ENCODE data around the gene KCNK6. TPM values are rescaled to one million over a fixed set of nuclear protein-coding genes. Genes with fewer than 3 reads are reported as not detected.

The KCNK6 gene
- total RNA-seq, 2 donors from 2014 or later: 6.5 to 10.8 TPM

DNA sequence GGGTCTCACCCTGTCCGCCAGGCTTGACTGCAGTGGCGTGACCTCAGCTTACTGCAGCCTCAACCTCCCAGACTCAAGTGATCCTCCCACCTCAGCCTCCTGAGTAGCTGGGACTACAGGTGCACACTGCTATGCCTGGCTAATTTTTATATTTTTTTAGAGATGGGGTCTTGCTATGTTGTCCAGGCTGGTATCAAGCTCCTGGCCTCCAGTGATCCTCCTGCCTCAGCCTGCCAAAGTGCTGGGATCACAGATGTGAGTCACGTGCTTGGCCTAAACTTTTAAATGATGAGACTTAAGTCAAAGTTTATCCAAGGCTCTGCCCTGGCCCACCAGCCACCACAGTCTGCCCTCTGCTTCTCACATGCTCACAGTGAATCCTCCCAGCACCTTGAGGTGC is 13.4 kb upstream of the KCNK6 start:
- Mint-ChIP-seq H3K4me3 (no peak overlapping the region), H3K27ac (no peak overlapping the region), H3K4me1 (peaks cover 5% of the 10 kb centered on the region), H3K27me3 (no peaks in the 10 kb centered on the region), H3K36me3 (ENCODE audit: low read depth) (peaks cover 5% of the 10 kb centered on the region)
- H3K9me3 ChIP-seq (ENCODE audit: control insufficient read depth, low read length, poor library complexity, severe bottlenecking): no peaks in the 10 kb centered on the region
- DNase-seq: no peak
- no peak for ATAC-seq

GRCh38 chr19:38307076-38307475 is 12.6 kb upstream of the KCNK6 start:
- Mint-ChIP-seq H3K4me3 (no peak overlapping the region), H3K27me3 (no peaks in the 10 kb centered on the region), H3K4me1 (peaks cover 5% of the 10 kb centered on the region), H3K36me3 (ENCODE audit: low read depth) (peaks cover 5% of the 10 kb centered on the region), H3K27ac (no peak overlapping the region)
- no peak for ATAC-seq
- no peak for DNase-seq
- H3K9me3 ChIP-seq (ENCODE audit: control insufficient read depth, low read length, poor library complexity, severe bottlenecking): no peaks in the 10 kb centered on the region

DNA sequence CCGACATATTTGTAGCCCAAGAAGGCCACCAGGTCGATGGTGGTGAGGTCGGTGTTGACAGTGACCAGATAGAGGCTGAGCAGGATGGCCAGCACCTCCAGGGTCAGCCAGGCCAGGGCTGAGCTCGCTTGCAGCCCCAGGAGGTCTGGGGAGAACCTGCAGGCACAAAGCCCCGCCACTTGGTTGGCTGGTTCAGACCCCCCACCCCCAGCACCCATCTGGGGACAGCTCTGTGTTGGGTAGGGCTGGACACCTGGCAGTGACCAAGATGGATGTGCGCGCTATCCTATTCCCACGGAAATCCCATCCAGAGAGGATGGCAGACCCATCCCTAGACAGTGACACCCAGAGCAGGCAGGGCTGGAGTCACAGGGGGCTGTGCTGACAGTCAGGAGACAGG is 12.0 kb upstream of the KCNK6 start:
- H3K4me3 Mint-ChIP-seq: no peak overlapping the region
- H3K4me1 Mint-ChIP-seq: peaks cover 5% of the 10 kb centered on the region
- ATAC-seq: no peak
- H3K27me3 Mint-ChIP-seq: no peaks in the 10 kb centered on the region
- H3K27ac Mint-ChIP-seq: no peak overlapping the region
- H3K36me3 Mint-ChIP-seq (ENCODE audit: low read depth): peaks cover 5% of the 10 kb centered on the region
- no peaks in the 10 kb centered on the region for H3K9me3 ChIP-seq (ENCODE audit: control insufficient read depth, low read length, poor library complexity, severe bottlenecking)
- no peak for DNase-seq

GRCh38 chr19:38308006-38308766 is 11.5 kb upstream of the KCNK6 start:
- no peaks in the 10 kb centered on the region for H3K9me3 ChIP-seq (ENCODE audit: control insufficient read depth, low read length, poor library complexity, severe bottlenecking)
- Mint-ChIP-seq H3K36me3 (ENCODE audit: low read depth) (peaks cover 5% of the 10 kb centered on the region), H3K4me3 (no peak overlapping the region), H3K4me1 (peaks cover 5% of the 10 kb centered on the region), H3K27ac (no peak overlapping the region), H3K27me3 (no peaks in the 10 kb centered on the region)
- ATAC-seq (no peak), DNase-seq (no peak)

- H3K9me3 ChIP-seq (ENCODE audit: control insufficient read depth, low read length, poor library complexity, severe bottlenecking): no peaks in the 10 kb centered on the region
- no peak for DNase-seq
- Mint-ChIP-seq H3K36me3 (ENCODE audit: low read depth) (peaks cover 5% of the 10 kb centered on the region), H3K27me3 (no peaks in the 10 kb centered on the region), H3K27ac (no peak overlapping the region), H3K4me1 (peaks cover 8% of the 10 kb centered on the region), H3K4me3 (no peak overlapping the region)
- ATAC-seq: no peak
Observed at GRCh38 chr19:38308926-38309614, 10.6 kb upstream of the KCNK6 start.

DNA sequence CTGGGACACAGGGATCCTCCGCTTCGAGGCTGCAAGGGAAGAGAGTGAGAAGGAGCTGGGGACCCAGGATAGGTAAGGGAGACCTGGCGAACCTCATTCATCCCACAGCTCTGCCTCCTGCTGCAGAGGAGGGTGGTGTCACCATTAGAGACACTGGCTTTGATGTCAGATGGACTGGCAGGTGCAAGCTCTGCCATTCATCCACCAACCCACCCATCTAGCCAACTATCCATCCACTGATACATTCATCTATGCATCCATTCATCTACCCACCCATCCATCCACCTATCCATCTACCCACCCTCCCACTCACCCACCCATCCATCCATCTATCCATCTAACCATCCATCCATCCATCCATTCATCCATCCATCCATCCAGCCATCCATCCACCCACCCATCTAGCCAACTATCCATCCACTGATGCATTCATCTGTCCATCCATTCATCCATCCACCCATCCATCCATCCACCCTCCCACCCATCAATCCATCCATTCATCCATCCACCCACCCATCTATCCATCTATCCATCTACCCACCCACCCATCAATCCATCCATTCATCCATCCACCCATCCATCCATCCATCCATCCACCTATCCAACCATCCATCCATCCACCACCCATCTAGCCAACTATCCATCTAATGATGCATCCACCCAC is 9.9 kb upstream of the KCNK6 start:
- ATAC-seq (no peak), DNase-seq (no peak)
- H3K27ac Mint-ChIP-seq: no peak overlapping the region
- H3K4me1 Mint-ChIP-seq: peaks cover 8% of the 10 kb centered on the region
- no peak overlapping the region for H3K4me3 Mint-ChIP-seq
- peaks cover 5% of the 10 kb centered on the region for H3K36me3 Mint-ChIP-seq (ENCODE audit: low read depth)
- no peaks in the 10 kb centered on the region for H3K9me3 ChIP-seq (ENCODE audit: control insufficient read depth, low read length, poor library complexity, severe bottlenecking)
- H3K27me3 Mint-ChIP-seq: no peaks in the 10 kb centered on the region

- H3K9me3 ChIP-seq (ENCODE audit: control insufficient read depth, low read length, poor library complexity, severe bottlenecking): no peaks in the 10 kb centered on the region
- DNase-seq (no peak), ATAC-seq (no peak)
- no peak overlapping the region for H3K4me3 Mint-ChIP-seq
- no peaks in the 10 kb centered on the region for H3K27me3 Mint-ChIP-seq
- peaks cover 10% of the 10 kb centered on the region for H3K4me1 Mint-ChIP-seq
- H3K36me3 Mint-ChIP-seq (ENCODE audit: low read depth): peaks cover 5% of the 10 kb centered on the region
- H3K27ac Mint-ChIP-seq: no peak overlapping the region
Observed at GRCh38 chr19:38310279-38310670, 9.4 kb upstream of the KCNK6 start.

DNA sequence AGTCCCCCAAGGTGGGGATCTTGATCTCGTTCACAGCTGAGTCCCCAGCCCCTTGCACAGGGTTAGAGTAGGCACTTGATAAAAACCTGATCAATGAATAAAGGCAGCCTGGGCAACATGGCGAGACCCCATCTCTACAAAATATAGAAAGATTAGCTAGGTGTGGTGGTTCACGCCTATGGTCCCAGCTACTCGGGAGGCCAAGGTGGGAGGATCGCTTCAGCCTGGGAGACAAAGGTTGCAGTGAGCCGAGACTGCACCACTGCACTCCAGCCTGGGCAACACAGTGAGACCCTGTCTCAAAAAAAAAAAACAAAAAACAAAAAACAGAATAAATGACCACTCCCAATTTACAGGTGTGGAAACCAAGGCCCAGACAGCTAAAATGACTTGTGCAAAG is 8.7 kb upstream of the KCNK6 start:
- ATAC-seq: no peak
- H3K4me3 Mint-ChIP-seq: no peak overlapping the region

DNA sequence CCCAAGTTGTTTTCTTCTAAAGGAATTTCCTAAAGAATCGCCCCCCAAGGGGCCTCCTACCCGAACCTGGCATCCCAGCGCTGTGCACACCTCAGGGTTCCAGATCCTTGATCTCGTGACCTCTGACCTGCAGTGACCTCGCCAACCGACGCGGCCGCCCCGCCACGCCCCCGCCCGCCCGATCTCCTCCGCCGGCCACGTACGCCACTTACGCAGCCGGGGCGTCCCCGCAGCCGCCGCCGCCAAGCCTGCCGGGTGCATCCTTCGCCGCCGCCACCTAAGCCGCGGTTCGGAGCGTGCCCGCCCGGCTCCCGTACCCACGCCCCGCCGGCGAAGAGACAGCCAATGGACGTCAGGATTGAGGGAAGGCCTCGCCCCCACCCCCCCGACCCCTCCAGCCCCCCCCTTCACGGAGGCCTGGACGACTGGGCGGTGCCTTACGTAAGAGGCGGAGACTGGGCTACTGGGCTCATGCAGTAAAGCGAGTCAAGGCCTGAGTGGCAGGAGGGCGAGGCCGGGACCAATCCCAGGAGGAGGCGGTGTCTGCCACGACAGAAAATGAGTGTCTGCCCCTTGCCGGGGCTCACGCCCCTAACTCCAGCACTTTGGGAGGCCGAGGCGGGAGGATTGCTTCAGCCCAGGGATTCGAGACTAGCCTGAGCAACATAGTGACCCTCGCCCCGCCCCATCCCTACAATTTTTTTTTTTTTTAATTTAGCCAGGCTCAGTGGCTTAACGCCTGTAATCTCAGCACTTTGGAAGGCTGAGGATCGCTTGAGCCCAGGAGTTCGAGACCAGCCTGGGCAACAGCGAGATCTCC is 3.8 kb upstream of the KCNK6 start, which contains the start of gene YIF1B:
Gene YIF1B, minus strand, starts transcription at position 291 of the 820 bp plus-strand sequence. Its CDS starts 30 bp downstream, at position 261.
- DNase-seq (peak; percentile 93 to 95 (median 95)), ATAC-seq (peak; percentile 91)
- H3K27me3 Mint-ChIP-seq: no peaks in the 10 kb centered on the region
- H3K27ac Mint-ChIP-seq: peak within 1 kb of the TSS; percentile 93
- no peaks in the 10 kb centered on the region for H3K36me3 Mint-ChIP-seq (ENCODE audit: low read depth)
- peaks cover 32% of the 10 kb centered on the region for H3K4me1 Mint-ChIP-seq
- no peaks in the 10 kb centered on the region for H3K9me3 ChIP-seq (ENCODE audit: control insufficient read depth, low read length, poor library complexity, severe bottlenecking)
- peak within 1 kb of the TSS; percentile 92 for H3K4me3 Mint-ChIP-seq

More for the DNA sequence above, 8.7 kb upstream of the KCNK6 start:
- Mint-ChIP-seq H3K4me1 (peaks cover 11% of the 10 kb centered on the region), H3K27me3 (no peaks in the 10 kb centered on the region), H3K27ac (no peak overlapping the region), H3K36me3 (ENCODE audit: low read depth) (peaks cover 5% of the 10 kb centered on the region)
- DNase-seq: no peak
- H3K9me3 ChIP-seq (ENCODE audit: control insufficient read depth, low read length, poor library complexity, severe bottlenecking): no peaks in the 10 kb centered on the region

DNA sequence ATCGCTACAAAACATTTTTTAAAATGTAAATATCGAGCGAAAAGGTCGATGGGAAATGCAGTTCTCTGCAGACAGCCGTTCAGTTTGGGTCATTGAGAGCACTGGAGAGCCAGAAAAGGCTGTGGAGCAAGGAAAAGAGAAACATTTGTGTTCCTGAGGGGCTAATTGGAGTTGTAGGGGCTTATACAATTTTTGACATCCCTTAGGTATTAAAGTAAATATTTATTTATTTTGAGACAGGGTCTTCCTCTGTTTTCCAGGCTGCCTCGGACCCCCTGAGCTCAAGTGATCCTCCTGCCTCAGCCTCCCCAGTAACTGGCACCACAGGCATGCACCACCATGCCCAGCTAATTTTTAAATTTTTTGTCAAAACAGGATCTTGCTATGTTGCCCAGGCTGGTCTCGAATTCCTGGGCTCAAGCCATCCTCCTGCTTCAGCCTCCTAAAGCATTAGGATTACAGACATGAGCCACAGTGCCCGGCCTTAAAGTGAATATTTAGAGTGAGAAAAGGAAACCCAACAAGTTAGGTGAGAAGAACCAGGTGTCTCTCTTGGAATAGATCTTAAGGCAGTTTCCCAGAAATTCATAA is 3.1 kb upstream of the KCNK6 start:
- ATAC-seq (peak; percentile 22), DNase-seq (no peak)
- Mint-ChIP-seq H3K4me1 (peaks cover 39% of the 10 kb centered on the region), H3K27me3 (no peaks in the 10 kb centered on the region), H3K27ac (peak overlapping the region; percentile 93), H3K4me3 (peak overlapping the region; percentile 92), H3K36me3 (ENCODE audit: low read depth) (no peaks in the 10 kb centered on the region)
- no peaks in the 10 kb centered on the region for H3K9me3 ChIP-seq (ENCODE audit: control insufficient read depth, low read length, poor library complexity, severe bottlenecking)

DNA sequence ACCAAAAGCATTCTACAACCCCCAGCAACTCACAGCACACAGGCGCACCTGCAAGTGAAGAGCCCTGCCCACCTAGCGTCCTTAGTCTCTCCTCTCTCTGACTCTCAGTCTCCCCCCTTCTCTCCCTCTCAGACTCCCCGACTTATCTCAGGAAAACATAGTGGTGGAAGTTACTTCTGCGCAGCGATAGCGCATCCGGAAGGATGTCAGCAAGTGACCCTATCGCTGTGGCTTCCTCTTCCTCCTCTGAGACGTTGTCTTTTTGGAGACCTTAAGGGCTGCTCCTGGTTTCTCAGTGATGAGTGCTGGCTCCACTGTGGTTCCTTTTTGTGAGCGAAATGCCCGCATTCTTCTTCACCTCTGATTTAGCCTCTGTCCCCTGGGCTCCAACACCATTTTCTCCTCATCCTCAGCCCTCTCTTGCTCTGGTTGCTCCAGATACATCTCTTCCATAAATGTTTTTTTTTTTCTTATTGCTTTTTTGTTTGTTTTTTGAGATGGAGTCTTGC is 2.5 kb upstream of the KCNK6 start:
- no peak for ATAC-seq
- Mint-ChIP-seq H3K4me1 (peaks cover 45% of the 10 kb centered on the region), H3K36me3 (ENCODE audit: low read depth) (no peaks in the 10 kb centered on the region), H3K27me3 (no peaks in the 10 kb centered on the region), H3K4me3 (peak overlapping the region; percentile 92), H3K27ac (peak overlapping the region; percentile 93)
- no peak for DNase-seq
- H3K9me3 ChIP-seq (ENCODE audit: control insufficient read depth, low read length, poor library complexity, severe bottlenecking): no peaks in the 10 kb centered on the region

- Mint-ChIP-seq H3K36me3 (ENCODE audit: low read depth) (no peaks in the 10 kb centered on the region), H3K4me3 (peak overlapping the region; percentile 92), H3K4me1 (peaks cover 50% of the 10 kb centered on the region), H3K27me3 (no peaks in the 10 kb centered on the region), H3K27ac (no peak overlapping the region)
- H3K9me3 ChIP-seq (ENCODE audit: control insufficient read depth, low read length, poor library complexity, severe bottlenecking): no peaks in the 10 kb centered on the region
- ATAC-seq: no peak
- no peak for DNase-seq
Observed at GRCh38 chr19:38318660-38319059, 985 bp upstream of the KCNK6 start.

All from T-helper 17 cell (primary cell).